PC-9 (cell line): ENCODE data around the gene LRRC32.

ENCODE experiments used
- CTCF ChIP-seq: fragments of 200-600 bp; sonication (generic); conservative IDR thresholded peaks from 2 replicates; pipeline ENCODE4 v1.6.1; 2017; ENCODE audit warnings: mixed run types, antibody characterized with exemption, mild to moderate bottlenecking, moderate library complexity
- EZH2 ChIP-seq: fragments of 200-600 bp; sonication (generic); IDR thresholded peaks from 2 replicates; pipeline ENCODE4 v1.8.0; 2017; ENCODE audit warnings: antibody characterized with exemption, low read depth

DNA sequence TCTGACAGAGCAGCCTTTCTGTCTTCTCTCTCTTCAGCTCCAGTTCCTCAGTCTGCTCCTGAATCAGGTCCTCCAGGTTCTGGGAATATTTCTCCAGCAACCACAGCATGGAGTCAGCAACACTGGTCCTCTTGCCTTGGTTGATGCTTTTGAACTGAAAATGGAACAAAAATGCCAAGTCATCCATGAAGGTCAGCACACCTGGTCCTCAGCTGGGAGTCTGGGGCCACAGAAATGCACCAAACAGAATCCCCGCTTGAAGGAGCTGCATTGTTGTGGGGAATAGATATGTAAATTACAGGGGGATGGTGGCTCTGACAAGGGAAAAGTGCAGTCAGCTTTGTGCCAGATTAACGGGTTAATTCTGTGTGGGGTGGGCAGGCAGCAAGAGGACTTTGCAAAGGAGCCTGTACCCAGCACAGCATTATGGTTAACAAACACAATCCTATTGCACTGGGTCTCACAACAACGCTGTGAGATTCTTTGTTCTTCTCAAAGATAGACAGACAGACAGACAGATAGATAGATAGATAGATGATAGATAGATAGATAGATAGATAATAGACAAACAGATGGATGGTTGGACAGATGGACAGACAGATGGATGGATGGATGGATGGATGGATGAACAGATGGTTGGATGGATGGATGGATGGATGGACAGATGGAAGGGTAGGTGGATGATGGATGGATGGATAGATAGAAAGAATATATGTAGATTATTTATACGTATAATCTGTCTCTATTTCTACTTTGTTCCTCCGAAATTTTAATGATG, 33.8 kb upstream of the LRRC32 start:
- TF ChIP-seq CTCF (no peak), EZH2 (no peak)
